Prostate gland (tissue), 2 donors: ENCODE data around the gene ODAD3. TPM values are rescaled to one million over a fixed set of nuclear protein-coding genes. Genes with fewer than 3 reads are reported as not detected.
"Not testable (repeated sequence)": the region's sequence is repeated elsewhere in the genome, so short reads cannot be mapped to it uniquely, and the experiment has no call there.

Experiments
- DNase-seq: peaks from one replicate; pipeline ENCODE4 v3.0.0-alpha.2; 2019; ENCODE audit warnings: low spot score
- H3K27ac ChIP-seq, 2 donors: fragments of 200-600 bp; sonication (generic); 2 replicates each; pipeline ENCODE4 v1.5.1; 2017 to 2019
- H3K27me3 ChIP-seq: fragments of 200-600 bp; sonication (generic); replicated peaks from 2 replicates; pipeline ENCODE4 v1.5.1; 2019; ENCODE audit not compliant: insufficient read depth
- H3K36me3 ChIP-seq, 2 donors: fragments of 200-600 bp; sonication (generic); 1 replicate in 1 of 2; 2 replicates in 1 of 2; pipeline versions ENCODE4 v1.5.1 to v1.8.1; 2017 to 2019
- H3K4me1 ChIP-seq: fragments of 200-600 bp; sonication (generic); replicated peaks from 2 replicates; pipeline ENCODE4 v1.5.1; 2019
- H3K4me3 ChIP-seq, 2 donors: fragments of 200-600 bp; sonication (generic); 2 replicates each; pipeline ENCODE4 v1.5.1; 2017 to 2019
- H3K9me3 ChIP-seq: fragments of 200-600 bp; sonication (generic); 2 replicates; pipeline ENCODE4 v1.5.1; 2017
- CTCF ChIP-seq, 4 experiments: fragments of 200-600 bp in 2 of 4; fragments of 450-650 bp in 2 of 4; sonication (generic) in 2 of 4; IDR thresholded peaks; 1 replicate in 3 of 4; 2 replicates in 1 of 4; pipeline ENCODE4 v1.5.1; 2016 to 2019; ENCODE audit warnings: antibody characterized with exemption in 4 of 4, mild to moderate bottlenecking in 2 of 4, moderate library complexity in 2 of 4
- POLR2A ChIP-seq: fragments of 450-650 bp; IDR thresholded peaks from one replicate; pipeline ENCODE4 v1.6.1; 2016; ENCODE audit warnings: antibody characterized with exemption, mild to moderate bottlenecking
- POLR2AphosphoS5 ChIP-seq: sonication (generic); formaldehyde crosslinking; IDR thresholded peaks from one replicate; pipeline ENCODE4 v1.6.1; 2017; ENCODE audit warnings: antibody characterized with exemption
- WGBS: methylation state at CpG from one replicate; pipeline ENCODE4 v1.1.5; 2018; 5-methylcytosine and 5-hydroxymethylcytosine counted together
- intact Hi-C: fragments of 100-400 bp; cut with DNase I; formaldehyde crosslinking; loops from one replicate; pipeline ENCODE4 v1.14.2; 2022
- total RNA-seq, 2 donors: library from RNA; depleted of rRNA; stranded (reverse); fragments of >200 nt; gene quantifications; one replicate each; pipeline ENCODE4 v1.1.0, GENCODE V29; 2016

ODAD3 gene
- total RNA-seq, 2 donors from 2014 or later: 1.3 to 2.7 TPM

GRCh38 chr19:11414544-11414943 lies 20.4 kb downstream of the ODAD3 start:
- H3K27me3 ChIP-seq: no peaks in the 10 kb centered on the region
- H3K4me1 ChIP-seq: no peaks in the 10 kb centered on the region
- H3K9me3 ChIP-seq: no peaks in the 10 kb centered on the region
- WGBS: 83% methylated on average over 2 of the region's 2 CpGs
- no peak overlapping the region for H3K27ac ChIP-seq
- intact Hi-C loops: no loop called here
- TF ChIP-seq CTCF (IDR thresholded peaks at IDR 0.05): no peak
- no peak for TF ChIP-seq POLR2A
- TF ChIP-seq POLR2AphosphoS5: no peak
- no peak overlapping the region for H3K4me3 ChIP-seq
- no peaks in the 10 kb centered on the region for H3K36me3 ChIP-seq
- DNase-seq: no peak

- TF ChIP-seq CTCF (IDR thresholded peaks at IDR 0.05) (no peak), POLR2A (no peak), POLR2AphosphoS5 (no peak)
- Histone ChIP-seq H3K4me1 (no peaks in the 10 kb centered on the region), H3K9me3 (no peaks in the 10 kb centered on the region), H3K27ac (no peak overlapping the region), H3K27me3 (no peaks in the 10 kb centered on the region), H3K4me3 (no peak overlapping the region), H3K36me3 (no peaks in the 10 kb centered on the region)
- WGBS: 69% methylated on average over 8 of the region's 8 CpGs
- no peak for DNase-seq
- intact Hi-C loops: no loop called here
Observed at GRCh38 chr19:11410682-11411081, 24.2 kb downstream of the ODAD3 start.

- DNase-seq: no peak
- no peaks in the 10 kb centered on the region for H3K27me3 ChIP-seq
- 85% methylated on average over 4 of the region's 4 CpGs for WGBS
- no peak overlapping the region for H3K4me3 ChIP-seq
- no peak for TF ChIP-seq CTCF (IDR thresholded peaks at IDR 0.05)
- no peak for TF ChIP-seq POLR2AphosphoS5
- TF ChIP-seq POLR2A: no peak
- H3K9me3 ChIP-seq: no peaks in the 10 kb centered on the region
- H3K36me3 ChIP-seq: no peaks in the 10 kb centered on the region
- no peaks in the 10 kb centered on the region for H3K4me1 ChIP-seq
- intact Hi-C loops: no loop called here
- H3K27ac ChIP-seq: no peak overlapping the region
Observed at GRCh38 chr19:11408591-11408990, 26.3 kb downstream of the ODAD3 start.

GRCh38 chr19:11406703-11407236 lies 28.2 kb downstream of the ODAD3 start:
- H3K9me3 ChIP-seq, DNase-seq, intact Hi-C loops, H3K4me1 ChIP-seq, H3K27me3 ChIP-seq, H3K27ac ChIP-seq, H3K4me3 ChIP-seq, H3K36me3 ChIP-seq: not testable (repeated sequence)
- 89% methylated on average over 12 of the region's 12 CpGs for WGBS

GRCh38 chr19:11405846-11406643 lies 28.9 kb downstream of the ODAD3 start:
- intact Hi-C loops: no loop called here
- H3K36me3 ChIP-seq: no peaks in the 10 kb centered on the region
- TF ChIP-seq POLR2AphosphoS5 (no peak), POLR2A (no peak), CTCF (IDR thresholded peaks at IDR 0.05) (no peak)
- 61% methylated on average over 44 of the region's 44 CpGs for WGBS
- H3K4me1 ChIP-seq: no peaks in the 10 kb centered on the region
- no peak for DNase-seq
- no peak overlapping the region for H3K27ac ChIP-seq
- no peaks in the 10 kb centered on the region for H3K27me3 ChIP-seq
- H3K9me3 ChIP-seq: no peaks in the 10 kb centered on the region
- H3K4me3 ChIP-seq: no peak overlapping the region
